MG63 (cell line): ENCODE results near the gene ANK3. TPM values are rescaled to one million over a fixed set of nuclear protein-coding genes. Genes with fewer than 3 reads are reported as not detected.
A peak's percentile ranks its signal among the peaks of the same experiment; 100 is the strongest.

Experiments used
- DNase-seq: peaks from one replicate; pipeline ENCODE4 v3.0.0-alpha.2; 2020
- H3K27me3 ChIP-seq: fragments of 250-450 bp; sonication (Bioruptor Pico); 2 replicates; pipeline ENCODE4 v1.5.1; 2020; ENCODE audit warnings: mild to moderate bottlenecking, moderate library complexity
- H3K36me3 ChIP-seq: fragments of 250-450 bp; sonication (Bioruptor Pico); 2 replicates; pipeline ENCODE4 v1.5.1; 2020; ENCODE audit warnings: mild to moderate bottlenecking, moderate library complexity
- H3K4me3 ChIP-seq: fragments of 250-450 bp; sonication (Bioruptor Pico); 2 replicates; pipeline ENCODE4 v1.5.1; 2020; ENCODE audit warnings: mild to moderate bottlenecking, moderate library complexity
- H3K9me3 ChIP-seq: fragments of 250-450 bp; sonication (Bioruptor Pico); 2 replicates; pipeline ENCODE4 v1.5.1; 2020; ENCODE audit warnings: mild to moderate bottlenecking, moderate library complexity
- total RNA-seq: library from RNA; depleted of rRNA; stranded (reverse); fragments of >200 nt; shearing (Covaris generic); gene quantifications from 2 replicates; pipeline ENCODE4 v1.2.3, GENCODE V29; 2014; ENCODE audit warnings: low replicate concordance

Gene ANK3
- total RNA-seq, 1 experiment from 2014 or later = 1.7 TPM

DNA sequence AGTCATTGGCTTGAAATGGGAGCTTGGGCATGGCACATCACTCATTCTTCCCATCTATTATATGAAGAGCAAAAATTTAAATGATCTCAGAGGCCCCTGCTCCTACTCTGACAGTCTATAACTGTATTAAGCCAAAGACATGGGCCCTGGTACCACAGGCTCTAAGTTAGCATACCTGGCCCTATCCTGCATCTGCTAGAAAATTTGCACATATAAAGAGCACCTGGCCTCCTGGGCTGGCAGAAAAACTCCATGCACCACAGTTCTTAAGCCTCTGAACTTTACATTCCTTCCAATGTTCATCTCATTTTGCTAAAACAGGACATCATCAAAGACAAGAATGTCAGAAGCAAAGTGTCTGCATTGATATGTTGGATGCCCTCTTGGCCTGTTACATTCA is 29.6 kb upstream of the ANK3 start:
- no peak overlapping the region for H3K4me3 ChIP-seq
- no peak for DNase-seq
- no peaks in the 10 kb centered on the region for H3K27me3 ChIP-seq
- no peaks in the 10 kb centered on the region for H3K36me3 ChIP-seq
- no peaks in the 10 kb centered on the region for H3K9me3 ChIP-seq

DNA sequence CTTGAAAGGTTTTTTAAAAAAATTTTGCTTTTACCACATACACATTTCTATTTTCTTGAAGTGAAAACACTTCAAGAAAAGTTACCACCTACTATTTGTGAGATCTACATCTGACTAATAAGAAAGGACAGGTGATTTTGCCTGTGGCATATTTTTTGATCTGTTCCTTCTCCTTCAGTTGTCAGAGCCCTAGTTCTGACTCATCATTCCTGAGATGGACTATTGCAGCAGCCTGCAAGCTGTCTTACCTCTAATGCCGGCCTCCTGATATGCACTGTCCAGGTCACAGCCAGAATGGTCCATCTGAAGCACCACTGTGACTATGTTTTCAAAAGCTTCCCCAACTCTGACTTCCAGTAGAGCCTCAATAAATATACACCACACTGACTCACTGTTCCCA is 28.2 kb upstream of the ANK3 start:
- Histone ChIP-seq H3K36me3 (no peaks in the 10 kb centered on the region), H3K27me3 (no peaks in the 10 kb centered on the region), H3K9me3 (no peaks in the 10 kb centered on the region), H3K4me3 (no peak overlapping the region)
- no peak for DNase-seq

DNA sequence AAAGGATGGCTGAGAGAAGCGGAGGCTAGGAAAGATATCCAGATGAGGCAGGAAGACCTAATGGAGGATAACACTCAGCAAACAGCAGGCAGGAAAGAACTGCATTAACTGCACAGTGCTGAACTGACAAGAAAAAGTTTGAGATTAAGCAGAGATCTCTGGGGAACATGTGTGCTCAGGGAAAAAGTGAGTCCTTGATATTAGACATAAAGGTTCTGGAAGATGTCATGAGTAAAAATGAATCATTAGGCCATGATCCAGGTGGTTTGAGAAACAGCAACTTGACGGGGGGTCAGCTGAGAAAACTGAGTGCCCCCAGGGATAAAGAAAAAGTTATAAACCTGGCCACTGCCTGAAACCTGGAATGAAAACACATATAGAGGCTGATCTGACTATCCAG is 27.3 kb upstream of the ANK3 start:
- Histone ChIP-seq H3K9me3 (no peaks in the 10 kb centered on the region), H3K36me3 (no peaks in the 10 kb centered on the region), H3K27me3 (no peaks in the 10 kb centered on the region), H3K4me3 (no peak overlapping the region)
- no peak for DNase-seq

DNA sequence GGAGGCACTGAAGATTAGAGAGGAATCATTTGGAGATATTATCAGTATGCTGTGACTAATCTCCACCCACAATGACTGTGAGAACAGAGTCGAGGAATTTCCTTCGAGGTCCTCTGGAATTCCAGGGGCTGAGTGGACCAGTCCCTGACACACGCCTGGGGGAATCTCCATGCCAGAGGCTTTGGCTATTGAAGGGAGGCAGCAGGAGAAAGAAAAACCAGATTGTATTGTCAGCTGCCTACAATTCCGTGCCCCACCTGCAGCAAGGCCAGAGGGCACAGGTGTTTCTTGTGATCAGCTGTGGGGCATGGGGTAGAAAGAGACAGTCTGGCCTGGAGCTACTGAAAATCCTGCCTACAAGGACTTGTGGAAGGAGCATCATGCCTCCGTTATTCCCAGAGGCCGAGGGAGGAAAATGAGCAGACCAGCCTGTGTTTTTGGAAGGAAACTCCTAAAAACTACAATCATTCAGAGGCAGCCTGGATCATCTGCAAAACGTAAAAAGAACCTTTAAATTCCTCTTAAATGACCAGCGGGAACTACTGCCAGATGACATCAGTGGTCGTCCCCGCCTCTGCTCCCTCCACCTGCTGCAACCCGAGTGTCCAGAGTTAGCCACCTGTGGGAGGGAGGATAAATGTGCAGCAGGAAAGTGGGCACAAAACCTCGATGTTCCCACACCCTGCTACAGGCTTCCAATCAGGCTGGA is 25.4 kb upstream of the ANK3 start:
- Histone ChIP-seq H3K9me3 (no peaks in the 10 kb centered on the region), H3K27me3 (no peaks in the 10 kb centered on the region), H3K4me3 (no peak overlapping the region), H3K36me3 (no peaks in the 10 kb centered on the region)
- peak; percentile 82 for DNase-seq

DNA sequence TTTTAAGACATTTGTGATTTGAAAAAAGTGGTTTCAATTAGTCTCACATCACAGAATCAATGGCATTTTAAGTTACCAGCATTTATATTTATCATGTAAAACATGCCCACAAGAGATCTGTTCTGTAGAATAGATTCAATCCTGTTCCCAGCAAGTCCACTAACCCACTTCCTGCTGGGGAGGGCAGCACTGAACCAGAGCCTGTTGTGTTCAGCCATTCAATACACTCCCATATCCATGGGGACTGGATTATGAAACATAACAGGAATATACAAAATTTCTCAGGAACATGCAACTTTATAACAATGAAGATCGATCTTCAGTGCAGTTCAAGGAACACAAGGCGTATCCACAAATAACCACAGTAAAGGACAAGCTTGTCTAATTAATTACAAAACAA is 24.4 kb upstream of the ANK3 start:
- Histone ChIP-seq H3K27me3 (no peaks in the 10 kb centered on the region), H3K9me3 (no peaks in the 10 kb centered on the region), H3K4me3 (no peak overlapping the region), H3K36me3 (no peaks in the 10 kb centered on the region)
- no peak for DNase-seq

DNA sequence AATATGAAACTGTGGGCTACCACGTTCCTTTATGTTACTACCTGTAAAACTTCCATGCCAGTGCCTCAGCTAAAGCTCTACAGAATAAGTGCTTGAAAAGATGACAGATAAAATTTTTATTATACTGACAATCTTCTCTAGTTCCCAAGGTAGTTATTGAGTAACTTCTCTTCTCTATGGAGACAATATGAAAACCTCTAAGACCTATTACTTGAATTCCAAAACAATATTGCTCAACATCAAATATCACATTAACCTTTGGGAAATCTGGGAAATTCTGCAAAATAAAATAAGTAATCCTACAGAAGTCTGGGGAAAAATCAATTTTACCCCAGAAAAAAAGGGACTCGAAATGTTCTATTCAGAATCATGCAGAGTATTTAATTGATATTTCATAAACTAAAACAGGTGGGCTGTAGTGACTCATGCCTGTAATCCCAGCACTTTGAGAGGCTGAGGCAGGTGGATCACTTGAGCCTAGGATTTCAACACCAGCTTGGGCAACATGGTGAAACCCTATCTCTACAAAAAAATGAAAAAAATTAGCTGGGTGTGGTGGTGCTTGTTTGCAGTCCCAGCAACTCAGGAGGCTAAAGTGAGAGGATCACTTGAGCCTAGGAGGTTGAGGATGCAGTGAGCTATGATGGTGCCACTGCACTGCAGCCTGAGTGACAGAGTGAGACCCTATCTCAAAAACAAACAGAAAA is 23.8 kb upstream of the ANK3 start:
- Histone ChIP-seq H3K4me3 (no peak overlapping the region), H3K9me3 (no peaks in the 10 kb centered on the region), H3K27me3 (no peaks in the 10 kb centered on the region), H3K36me3 (no peaks in the 10 kb centered on the region)
- DNase-seq = no peak

DNA sequence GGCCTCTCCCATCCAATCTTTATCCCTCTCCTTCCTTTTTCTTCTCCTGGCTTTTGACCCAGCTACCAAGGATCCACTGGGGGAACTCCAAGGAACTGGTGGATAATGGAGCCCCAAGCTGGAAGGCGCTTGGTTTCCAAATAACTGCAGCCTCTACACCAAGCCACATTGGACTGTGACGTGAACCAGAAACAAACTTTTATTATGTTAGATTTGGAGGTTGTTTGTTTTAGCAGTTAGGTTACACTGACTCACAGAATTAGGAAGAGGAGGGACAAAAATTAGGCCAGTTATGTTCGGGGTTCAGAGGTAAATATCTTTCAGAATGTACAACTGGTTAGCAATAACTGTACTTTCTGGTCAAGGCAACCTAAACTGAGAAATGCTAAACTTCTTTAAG is 21.3 kb upstream of the ANK3 start:
- Histone ChIP-seq H3K4me3 (no peak overlapping the region), H3K9me3 (no peaks in the 10 kb centered on the region), H3K27me3 (no peaks in the 10 kb centered on the region), H3K36me3 (no peaks in the 10 kb centered on the region)
- no peak for DNase-seq

DNA sequence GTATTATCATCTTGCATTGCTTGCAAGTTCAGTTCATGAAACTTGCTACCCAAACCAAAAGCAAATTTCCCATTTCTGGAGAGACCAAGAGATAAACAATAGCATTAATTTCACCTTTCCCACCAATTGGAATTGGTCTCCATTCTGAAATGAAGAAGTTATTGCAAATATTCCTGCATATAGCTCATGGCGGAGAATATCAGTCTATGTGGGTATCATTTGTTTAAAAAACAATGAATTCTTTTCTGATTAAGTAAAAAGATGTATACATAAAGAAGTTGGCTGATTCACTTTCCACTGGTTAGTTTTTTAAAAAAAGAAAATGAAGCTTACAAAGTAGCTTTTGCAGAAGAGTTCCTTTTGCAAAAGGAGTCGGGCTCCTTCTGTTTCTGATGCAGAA is 19.5 kb upstream of the ANK3 start:
- Histone ChIP-seq H3K9me3 (no peaks in the 10 kb centered on the region), H3K4me3 (no peak overlapping the region), H3K36me3 (no peaks in the 10 kb centered on the region), H3K27me3 (no peaks in the 10 kb centered on the region)
- DNase-seq = no peak

DNA sequence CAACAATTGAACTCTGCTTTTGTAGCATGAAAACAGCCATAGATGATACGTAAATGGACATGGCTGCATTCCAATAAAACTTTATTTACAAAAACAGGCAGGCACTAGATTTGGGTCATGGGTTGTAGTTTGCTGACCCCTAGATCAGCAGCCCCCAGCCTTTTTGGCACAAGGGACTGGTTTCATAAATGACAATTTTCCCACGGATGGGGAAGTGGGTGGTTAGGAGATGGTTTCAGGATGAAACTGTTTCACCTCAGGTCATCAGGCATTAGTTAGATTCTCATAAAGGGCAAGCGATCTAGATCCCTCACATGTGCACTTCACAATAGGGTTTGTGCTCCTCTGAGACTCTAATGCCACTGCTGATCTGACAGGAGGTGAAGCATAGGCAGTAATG is 16.5 kb upstream of the ANK3 start:
- Histone ChIP-seq H3K4me3 (no peak overlapping the region), H3K36me3 (no peaks in the 10 kb centered on the region), H3K9me3 (no peaks in the 10 kb centered on the region), H3K27me3 (no peaks in the 10 kb centered on the region)
- DNase-seq = no peak

DNA sequence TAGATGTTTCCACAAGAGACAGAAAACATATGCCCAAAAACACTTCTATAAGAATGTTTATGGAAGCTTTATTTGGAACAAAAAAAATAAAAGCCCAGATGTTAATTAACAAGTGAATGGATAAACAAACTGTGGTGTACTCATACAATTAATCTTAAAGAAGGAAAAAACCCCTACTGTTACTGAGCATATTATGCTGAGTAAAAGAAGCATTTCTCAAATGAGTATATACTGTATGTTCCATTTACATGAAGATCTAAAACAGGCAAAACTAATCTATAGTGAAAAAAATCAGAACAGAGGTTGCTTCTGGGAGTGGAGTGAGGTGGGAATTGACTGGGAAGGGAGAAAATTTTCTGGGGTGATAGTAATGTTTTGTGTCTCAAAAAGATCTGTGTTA is 15.5 kb upstream of the ANK3 start:
- H3K36me3 ChIP-seq = no peaks in the 10 kb centered on the region
- no peak for DNase-seq
- H3K9me3 ChIP-seq = no peaks in the 10 kb centered on the region
- H3K4me3 ChIP-seq = no peak overlapping the region
- H3K27me3 ChIP-seq = no peaks in the 10 kb centered on the region

DNA sequence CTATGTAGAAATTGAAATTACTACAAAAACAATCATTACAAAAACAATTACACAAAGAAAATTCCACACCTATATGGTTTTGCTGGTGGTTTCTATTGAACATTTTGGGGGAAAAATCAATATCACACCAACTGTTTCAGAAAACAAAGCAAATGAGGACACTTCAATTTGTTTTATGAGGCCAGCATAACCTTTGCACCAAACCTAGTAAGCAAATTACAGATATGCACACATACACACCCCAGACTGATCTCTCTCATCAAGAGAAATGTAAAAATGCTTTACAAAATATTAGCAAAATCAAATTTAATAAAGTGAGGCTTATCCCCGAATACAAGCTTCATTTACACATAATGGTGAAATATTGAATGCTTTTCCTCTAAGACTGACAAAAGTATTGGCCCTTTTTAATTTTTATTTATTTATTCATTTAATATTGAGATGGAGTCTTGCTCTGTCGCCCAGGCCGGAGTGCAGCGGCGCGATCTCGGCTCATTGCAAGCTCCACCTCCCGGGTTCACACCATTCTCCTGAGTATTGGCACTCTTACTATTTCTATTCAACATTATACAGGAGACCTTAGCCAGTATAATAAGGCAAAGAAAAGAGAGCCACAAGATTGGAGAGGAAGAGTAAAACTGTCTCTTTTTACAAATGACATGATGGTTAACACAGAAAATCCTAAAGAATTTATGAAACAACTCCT is 13.6 kb upstream of the ANK3 start:
- Histone ChIP-seq H3K27me3 (no peaks in the 10 kb centered on the region), H3K9me3 (no peaks in the 10 kb centered on the region), H3K4me3 (no peak overlapping the region), H3K36me3 (no peaks in the 10 kb centered on the region)
- DNase-seq = no peak

DNA sequence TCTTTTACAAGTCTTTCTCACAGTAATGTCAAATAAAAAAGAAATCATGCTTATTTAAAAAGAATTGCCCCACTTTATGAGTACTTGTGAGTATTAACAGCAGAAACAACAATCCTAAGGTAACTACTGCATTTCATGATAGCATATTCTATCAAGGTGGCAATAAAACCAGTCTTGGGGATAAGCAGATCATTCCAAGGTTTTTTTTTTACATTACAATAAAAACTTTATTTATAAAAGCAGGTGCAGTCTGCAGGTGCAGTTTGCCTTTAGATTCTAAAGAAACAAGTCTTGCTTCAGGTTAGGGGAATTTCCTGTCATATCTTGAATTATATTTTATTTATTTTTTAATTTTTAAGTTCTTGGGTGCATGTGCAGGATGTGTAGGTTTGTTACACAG is 10.7 kb upstream of the ANK3 start:
- DNase-seq = no peak

DNA sequence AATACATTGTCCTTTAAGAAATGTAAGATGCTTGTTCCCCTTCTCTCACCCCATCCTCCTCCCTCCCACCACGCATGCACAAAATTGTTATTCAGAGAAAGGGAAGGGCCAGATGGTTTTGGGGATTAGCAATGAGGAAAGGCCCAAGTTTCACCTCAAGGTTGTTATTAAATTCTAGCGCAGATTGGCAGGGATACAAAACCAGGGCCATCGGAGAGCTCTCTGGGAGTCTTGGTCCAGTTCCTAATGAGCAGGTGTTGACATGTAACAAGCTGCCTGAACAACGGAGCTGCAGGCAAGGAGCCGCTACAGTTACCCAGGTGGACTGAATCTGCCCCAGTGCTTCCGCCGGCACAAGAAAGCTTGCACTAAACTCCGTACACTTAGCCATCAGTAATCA is 9.7 kb upstream of the ANK3 start:
- Histone ChIP-seq H3K9me3 (no peaks in the 10 kb centered on the region), H3K36me3 (no peaks in the 10 kb centered on the region), H3K4me3 (no peak overlapping the region), H3K27me3 (no peaks in the 10 kb centered on the region)
- DNase-seq = no peak

More for the DNA sequence above, 10.7 kb upstream of the ANK3 start:
- H3K4me3 ChIP-seq = no peak overlapping the region
- no peaks in the 10 kb centered on the region for H3K36me3 ChIP-seq
- H3K9me3 ChIP-seq = no peaks in the 10 kb centered on the region
- H3K27me3 ChIP-seq = no peaks in the 10 kb centered on the region

DNA sequence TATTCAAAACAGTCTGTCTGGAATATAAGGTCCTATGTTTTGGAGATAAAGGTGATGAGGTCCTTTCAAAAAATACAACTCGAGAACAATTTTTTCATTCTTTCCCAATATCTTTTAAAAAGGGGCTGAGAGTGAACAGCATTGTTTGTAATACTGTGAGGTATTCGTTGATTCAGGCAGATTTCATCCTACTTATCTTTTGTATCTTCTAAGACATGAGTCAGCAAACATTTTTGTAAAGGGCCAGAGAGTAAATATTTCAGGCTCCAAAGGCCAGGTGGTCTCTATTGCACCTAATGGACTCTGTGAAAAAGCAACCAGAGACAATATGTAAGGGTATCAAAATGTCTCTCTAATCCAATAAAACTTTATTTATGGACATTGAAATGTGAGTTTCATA is 8.1 kb upstream of the ANK3 start:
- Histone ChIP-seq H3K36me3 (no peaks in the 10 kb centered on the region), H3K27me3 (no peaks in the 10 kb centered on the region), H3K9me3 (no peaks in the 10 kb centered on the region), H3K4me3 (no peak overlapping the region)
- no peak for DNase-seq

DNA sequence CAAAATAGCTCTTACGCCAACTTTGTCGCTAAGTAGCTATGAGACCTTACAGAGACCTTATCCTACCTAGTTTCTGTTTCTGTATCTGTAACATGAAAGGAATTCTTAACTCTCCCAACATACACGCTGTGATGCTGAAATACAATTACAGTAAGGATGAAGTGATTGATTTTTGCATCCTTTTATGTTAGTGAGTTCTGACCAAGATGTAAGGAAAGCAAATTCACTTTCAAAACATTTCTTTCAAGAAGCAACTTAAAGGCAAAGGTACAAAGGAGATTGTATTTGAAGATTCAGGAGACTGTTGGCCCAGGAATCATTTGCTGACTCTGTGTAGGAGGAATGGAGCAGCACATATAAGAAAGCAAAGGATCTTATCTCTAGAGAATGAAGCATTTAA is 7.1 kb upstream of the ANK3 start:
- no peak for DNase-seq
- Histone ChIP-seq H3K9me3 (no peaks in the 10 kb centered on the region), H3K4me3 (no peak overlapping the region), H3K27me3 (no peaks in the 10 kb centered on the region), H3K36me3 (no peaks in the 10 kb centered on the region)

DNA sequence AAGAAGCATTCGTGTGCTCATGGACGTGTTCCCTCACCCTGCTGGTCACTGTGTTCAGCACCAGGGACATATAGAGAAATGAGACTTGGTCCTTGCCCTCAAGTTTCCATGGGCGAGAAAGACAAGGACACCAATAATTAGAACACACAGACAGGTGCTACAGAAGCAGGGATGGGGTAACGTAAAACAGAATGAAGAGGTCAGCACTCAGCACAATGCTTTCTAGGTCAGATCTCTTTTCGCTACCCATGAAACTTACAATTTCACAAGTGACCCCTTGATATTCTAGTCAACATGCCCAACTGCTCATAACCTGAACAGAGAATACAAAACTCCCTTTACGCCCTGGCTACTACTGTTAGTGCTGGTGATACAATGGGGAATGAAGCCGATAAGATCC is 6.0 kb upstream of the ANK3 start:
- Histone ChIP-seq H3K9me3 (no peaks in the 10 kb centered on the region), H3K4me3 (no peak overlapping the region), H3K36me3 (no peaks in the 10 kb centered on the region), H3K27me3 (no peaks in the 10 kb centered on the region)
- DNase-seq = no peak

DNA sequence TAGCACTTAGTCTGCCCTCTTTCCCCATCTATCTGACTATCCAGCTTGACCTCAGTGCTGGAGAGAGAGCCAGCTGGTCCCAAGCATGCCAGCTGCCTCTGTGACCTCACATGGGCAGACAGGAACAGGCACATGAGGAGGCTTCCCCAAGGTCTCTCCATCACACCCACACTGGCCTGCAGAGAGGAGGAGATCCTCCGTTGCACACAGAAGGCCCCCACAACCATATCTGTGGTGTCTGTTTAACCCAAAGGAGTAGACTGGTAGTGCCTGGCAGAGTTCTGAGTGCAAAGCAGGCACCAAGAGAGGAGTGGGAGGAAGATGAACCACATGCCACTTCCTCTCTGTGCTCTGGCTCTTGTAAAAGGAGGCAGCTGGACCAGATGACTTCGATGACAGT is 4.8 kb upstream of the ANK3 start:
- no peaks in the 10 kb centered on the region for H3K27me3 ChIP-seq
- no peak overlapping the region for H3K4me3 ChIP-seq
- no peak for DNase-seq
- H3K9me3 ChIP-seq = no peaks in the 10 kb centered on the region
- no peaks in the 10 kb centered on the region for H3K36me3 ChIP-seq

DNA sequence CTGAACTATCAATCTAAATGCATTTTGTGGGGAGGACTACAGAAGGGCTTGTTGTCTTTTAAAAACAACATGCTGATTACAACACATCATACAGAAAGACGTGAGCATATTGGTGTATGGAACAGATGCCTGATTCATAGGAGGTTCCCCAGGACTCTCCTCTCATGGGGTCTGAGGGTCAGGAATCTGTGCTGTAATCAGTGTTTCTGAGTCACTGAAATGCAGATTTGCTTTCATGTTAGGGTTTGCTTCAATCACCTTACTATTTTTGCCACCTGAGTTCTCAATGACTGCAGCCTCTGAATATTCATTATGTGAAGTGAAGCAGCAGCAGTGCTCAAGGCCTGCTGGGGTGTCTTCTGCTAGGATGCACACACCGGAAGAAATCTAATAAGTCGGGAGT is 550 bp upstream of the ANK3 start:
- no peak for DNase-seq

More for the DNA sequence above, 550 bp upstream of the ANK3 start:
- no peaks in the 10 kb centered on the region for H3K9me3 ChIP-seq
- H3K36me3 ChIP-seq = no peaks in the 10 kb centered on the region
- no peak overlapping the region for H3K4me3 ChIP-seq
- H3K27me3 ChIP-seq = no peaks in the 10 kb centered on the region
